Right lobe of liver (tissue), 4 donors: ENCODE data around the gene ASMT.
"Not testable (repeated sequence)": the region's sequence is repeated elsewhere in the genome, so short reads cannot be mapped to it uniquely, and the experiment has no call there.

Experiments used
- CTCF ChIP-seq, 4 donors: fragments of 200-600 bp in 3 of 4; fragments of 450-650 bp in 1 of 4; IDR thresholded peaks; one replicate each; pipeline versions ENCODE4 v1.5.1 to v1.8.0; 2016 to 2022; ENCODE audit warnings: antibody characterized with exemption in 4 of 4, mild to moderate bottlenecking in 2 of 4
- POLR2A ChIP-seq: fragments of 450-650 bp; IDR thresholded peaks from one replicate; pipeline ENCODE4 v1.6.1; 2017; ENCODE audit warnings: antibody characterized with exemption, mild to moderate bottlenecking
- donor health status: DM: no; HTN: no; CAD: no.
- donor health status: DM: no; HTN: no; CAD: no.
- donor health status: DM: no; HTN: yes; CAD: no.

- not testable (repeated sequence) for TF ChIP-seq CTCF (IDR thresholded peaks at IDR 0.05); POLR2A
Observed at GRCh38 chrX:1574181-1574580, 40.7 kb upstream of the ASMT start.
